Measurements from ENCODE around the gene SLC5A2. TPM values are rescaled to one million over a fixed set of nuclear protein-coding genes. Genes with fewer than 3 reads are reported as not detected.

SLC5A2 gene
- total and polyA plus RNA-seq, 2 of the 13 experiments (the other 11 are each of a cell fraction or from before 2014, with no cell fraction given) = 0.24 to 0.97 TPM

- ATAC-seq = peak; percentile 25
- TF ChIP-seq, protein P1, sequence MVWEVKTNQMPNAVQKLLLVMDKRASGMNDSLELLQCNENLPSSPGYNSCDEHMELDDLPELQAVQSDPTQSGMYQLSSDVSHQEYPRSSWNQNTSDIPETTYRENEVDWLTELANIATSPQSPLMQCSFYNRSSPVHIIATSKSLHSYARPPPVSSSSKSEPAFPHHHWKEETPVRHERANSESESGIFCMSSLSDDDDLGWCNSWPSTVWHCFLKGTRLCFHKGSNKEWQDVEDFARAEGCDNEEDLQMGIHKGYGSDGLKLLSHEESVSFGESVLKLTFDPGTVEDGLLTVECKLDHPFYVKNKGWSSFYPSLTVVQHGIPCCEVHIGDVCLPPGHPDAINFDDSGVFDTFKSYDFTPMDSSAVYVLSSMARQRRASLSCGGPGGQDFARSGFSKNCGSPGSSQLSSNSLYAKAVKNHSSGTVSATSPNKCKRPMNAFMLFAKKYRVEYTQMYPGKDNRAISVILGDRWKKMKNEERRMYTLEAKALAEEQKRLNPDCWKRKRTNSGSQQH (CRISPR knock-in tag; IDR thresholded peaks at IDR 0.05; ENCODE audit: low read depth) = no peak
- no peak for TF ChIP-seq ZMAT5 (CRISPR knock-in tag; IDR thresholded peaks at IDR 0.05; ENCODE audit: borderline replicate concordance, low read depth)
- no peak for TF ChIP-seq ZNF275 (CRISPR knock-in tag; IDR thresholded peaks at IDR 0.05; ENCODE audit: borderline replicate concordance)
- TF ChIP-seq ZNF878 (CRISPR knock-in tag; IDR thresholded peaks at IDR 0.05) = no peak
- TF ChIP-seq ZNF772 (CRISPR knock-in tag; IDR thresholded peaks at IDR 0.05) = no peak
- TF ChIP-seq ATF7-NPFF (CRISPR knock-in tag; IDR thresholded peaks at IDR 0.05; ENCODE audit: low read depth) = no peak
- TF ChIP-seq SMYD3 (CRISPR knock-in tag; IDR thresholded peaks at IDR 0.05) = no peak
- no peak for TF ChIP-seq IRX3 (CRISPR knock-in tag; IDR thresholded peaks at IDR 0.05; ENCODE audit: borderline replicate concordance, low read depth)
- TF ChIP-seq ZNF564 (CRISPR knock-in tag; IDR thresholded peaks at IDR 0.05) = no peak
- no peak for TF ChIP-seq PBX3 (CRISPR knock-in tag; IDR thresholded peaks at IDR 0.05; ENCODE audit: borderline replicate concordance)
- TF ChIP-seq, protein P2, sequence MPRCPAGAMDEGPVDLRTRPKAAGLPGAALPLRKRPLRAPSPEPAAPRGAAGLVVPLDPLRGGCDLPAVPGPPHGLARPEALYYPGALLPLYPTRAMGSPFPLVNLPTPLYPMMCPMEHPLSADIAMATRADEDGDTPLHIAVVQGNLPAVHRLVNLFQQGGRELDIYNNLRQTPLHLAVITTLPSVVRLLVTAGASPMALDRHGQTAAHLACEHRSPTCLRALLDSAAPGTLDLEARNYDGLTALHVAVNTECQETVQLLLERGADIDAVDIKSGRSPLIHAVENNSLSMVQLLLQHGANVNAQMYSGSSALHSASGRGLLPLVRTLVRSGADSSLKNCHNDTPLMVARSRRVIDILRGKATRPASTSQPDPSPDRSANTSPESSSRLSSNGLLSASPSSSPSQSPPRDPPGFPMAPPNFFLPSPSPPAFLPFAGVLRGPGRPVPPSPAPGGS (CRISPR knock-in tag; IDR thresholded peaks at IDR 0.05) = no peak
- no peak for TF ChIP-seq ZNF724P (CRISPR knock-in tag; IDR thresholded peaks at IDR 0.05; ENCODE audit: borderline replicate concordance)
- TF ChIP-seq TGIF2 (CRISPR knock-in tag; IDR thresholded peaks at IDR 0.05) = no peak
- no peak for TF ChIP-seq ZSCAN12 (CRISPR knock-in tag; IDR thresholded peaks at IDR 0.05)
- H3K27me3 ChIP-seq (ENCODE audit: control insufficient read depth in 1 of 2, insufficient read depth in 2 of 2, low read length in 2 of 2) = peaks cover 0 to 33% of the 10 kb centered on the region in 2 experiments; a peak in 4 of 5 replicates
- peaks cover 26% of the 10 kb centered on the region for H3K4me1 ChIP-seq (ENCODE audit: insufficient read depth, low read length)
- POLR2A ChIA-PET = interaction anchor here (0.9 to 1.1 kb wide), 2 partner anchors 18 to 184 kb away, joined by 3 read pairs; a partner anchor contains a TSS
- H3K4me3 ChIP-seq (replicated peaks in 1 of 3; ENCODE audit: insufficient read depth in 1 of 3, low read depth in 2 of 3, low read length in 3 of 3) = no peak overlapping the region
- WGBS (ENCODE audit: low lambda C conversion rate) = 5% methylated on average over 9 of the region's 11 CpGs
- H3K79me2 ChIP-seq (ENCODE audit: insufficient read depth, low read length) = no peaks in the 10 kb centered on the region
- no peak for FAIRE-seq
- H3K9me3 ChIP-seq (ENCODE audit: low read length) = no peaks in the 10 kb centered on the region
- H2AFZ ChIP-seq (ENCODE audit: low read length) = no peak overlapping the region
- CTCF ChIA-PET (ENCODE audit: low intra/inter-chr PET ratio, low total read pairs) = no interaction called here
- no peaks in the 10 kb centered on the region for H4K20me1 ChIP-seq (ENCODE audit: insufficient read depth, low read length)
- no TSS peak for BruUV-seq (replicated peaks)
- H3K27ac ChIP-seq (ENCODE audit: extremely low read length, insufficient read depth, low read length) = no peak overlapping the region
- no peak overlapping the region for H3K9ac ChIP-seq (ENCODE audit: insufficient read depth, low read depth, low read length)
- H3K4me2 ChIP-seq (ENCODE audit: low read depth, low read length) = peak overlapping the region; percentile 45; the same call in 1 of the 2 replicates
- DNase-seq (ENCODE audit: low spot score) = no peak
- H3K36me3 ChIP-seq (replicated peaks in 1 of 2; ENCODE audit: control insufficient read depth in 1 of 2, insufficient read depth in 2 of 2, low read length in 2 of 2) = no peaks in the 10 kb centered on the region
- in situ Hi-C loops (cut with HindIII; ENCODE audit: extremely low pct_ligation_motif_present, low pct_unique_long_range_greater_than_20kb) = no loop called here
- intact Hi-C loops (cut with micrococcal nuclease; ENCODE audit: unreplicated experiment) = no loop called here
Measured at GRCh38 chr16:31528523-31529107, 45.7 kb downstream of the SLC5A2 start.
